ENCODE results near the gene PLB1.

The PLB1 gene

DNA sequence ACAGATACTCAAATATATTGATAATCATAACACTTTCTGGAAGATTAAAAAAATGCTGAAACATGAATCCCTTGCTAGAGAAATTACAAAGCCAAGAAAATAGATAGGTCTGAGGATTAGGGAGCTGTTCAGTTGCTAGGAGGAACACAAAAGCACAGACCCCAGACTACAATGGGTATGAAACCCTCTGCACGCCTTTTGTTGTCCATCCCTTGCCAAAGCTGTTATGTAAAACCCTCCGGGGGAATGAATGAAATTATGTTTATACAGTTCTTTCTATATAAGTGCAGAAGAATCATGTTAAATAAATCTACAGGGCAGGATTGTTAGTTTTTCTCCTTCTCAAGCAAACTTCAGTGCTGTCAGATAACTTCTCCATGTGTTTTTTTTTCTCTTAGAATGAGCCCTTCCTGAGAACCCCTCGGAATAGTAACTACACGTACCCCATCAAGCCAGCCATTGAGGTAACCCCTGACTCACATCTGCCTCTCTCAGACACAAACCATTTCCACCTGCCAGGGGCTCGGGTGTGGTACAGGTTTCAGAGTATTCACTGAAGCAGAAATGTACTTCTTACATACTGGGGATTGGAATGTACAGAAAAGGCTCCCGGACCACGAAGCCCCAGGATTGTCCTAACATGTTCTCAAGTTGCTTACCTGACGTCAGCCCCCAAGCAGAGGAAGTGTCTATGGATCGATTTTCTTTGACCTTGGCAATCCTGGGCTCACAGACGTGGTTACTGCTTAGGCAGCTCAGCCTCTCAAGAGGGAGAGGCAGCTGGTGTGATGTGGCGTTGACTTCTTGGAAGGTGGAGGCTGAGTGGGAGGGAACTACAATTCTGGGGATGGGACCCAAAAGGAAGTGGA lies 118.0 kb downstream of the PLB1 start:
- no peaks in the 10 kb centered on the region for H3K4me1 ChIP-seq (ENCODE audit: control insufficient read depth, low read depth, low read length)
- no peaks in the 10 kb centered on the region for H3K36me3 ChIP-seq (ENCODE audit: control insufficient read depth, low read depth, low read length)
- no peak overlapping the region for H3K27ac ChIP-seq (ENCODE audit: low read length)
- no peaks in the 10 kb centered on the region for H3K27me3 ChIP-seq (ENCODE audit: control insufficient read depth, insufficient read depth, low read length)
- H3K9ac ChIP-seq (ENCODE audit: low read length): no peak overlapping the region
- no peaks in the 10 kb centered on the region for H3K9me3 ChIP-seq (ENCODE audit: control insufficient read depth, low read depth, low read length)
- H3K4me3 ChIP-seq (ENCODE audit: low read length): no peak overlapping the region

DNA sequence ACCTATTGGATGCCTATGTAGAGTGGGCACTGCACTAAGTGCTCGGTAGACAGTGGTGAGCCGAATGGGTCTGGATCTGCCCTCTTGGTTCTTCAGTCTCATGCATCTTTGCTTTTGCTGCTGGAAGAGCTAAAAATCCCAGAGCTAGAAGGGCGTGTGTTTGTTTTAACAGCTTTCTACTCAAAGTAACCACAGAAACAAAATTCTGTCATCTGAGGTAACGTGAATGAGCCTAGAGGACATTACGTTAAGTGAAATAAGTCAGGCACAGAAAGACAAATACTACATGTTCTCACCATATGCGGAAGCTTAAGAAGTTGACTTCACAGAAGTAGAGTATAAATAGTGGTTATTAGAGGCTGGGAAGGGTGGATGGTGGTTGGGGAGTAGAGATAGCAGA lies 119.8 kb downstream of the PLB1 start:
- Histone ChIP-seq H3K27ac (ENCODE audit: low read length) (no peak overlapping the region), H3K9me3 (ENCODE audit: control insufficient read depth, low read depth, low read length) (no peaks in the 10 kb centered on the region), H3K4me3 (ENCODE audit: low read length) (no peak overlapping the region), H3K9ac (ENCODE audit: low read length) (no peak overlapping the region), H3K27me3 (ENCODE audit: control insufficient read depth, insufficient read depth, low read length) (no peaks in the 10 kb centered on the region), H3K4me1 (ENCODE audit: control insufficient read depth, low read depth, low read length) (no peaks in the 10 kb centered on the region), H3K36me3 (ENCODE audit: control insufficient read depth, low read depth, low read length) (no peaks in the 10 kb centered on the region)

DNA sequence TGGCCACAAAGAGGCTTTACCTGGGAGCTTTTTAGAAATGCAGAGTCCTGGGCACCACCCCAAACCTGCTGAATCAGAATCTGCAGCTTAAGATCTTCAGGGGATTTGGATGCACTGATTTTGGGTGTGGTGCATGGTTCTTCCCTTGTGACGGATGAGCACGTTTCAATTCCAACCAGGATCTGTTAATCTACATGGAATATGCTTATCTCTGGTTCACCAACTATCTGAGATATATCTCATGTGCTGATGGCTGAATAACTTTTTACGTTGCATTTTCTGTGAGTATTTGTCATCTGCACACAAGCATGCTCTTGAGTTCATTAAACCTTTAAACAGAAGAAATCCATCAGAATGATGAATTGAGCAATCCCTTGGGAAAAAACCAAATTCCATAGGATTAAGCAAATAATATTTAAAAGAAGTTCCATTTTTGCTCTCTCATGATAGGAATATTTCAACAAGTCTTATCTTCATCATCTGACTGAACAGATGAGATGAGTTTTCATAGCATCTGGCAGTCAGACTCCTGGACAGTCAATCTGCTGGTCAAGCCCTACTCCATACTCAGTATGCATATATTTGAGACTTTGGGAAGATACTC lies 120.6 kb downstream of the PLB1 start:
- H3K27ac ChIP-seq (ENCODE audit: low read length): no peak overlapping the region
- no peaks in the 10 kb centered on the region for H3K36me3 ChIP-seq (ENCODE audit: control insufficient read depth, low read depth, low read length)
- no peak overlapping the region for H3K9ac ChIP-seq (ENCODE audit: low read length)
- no peaks in the 10 kb centered on the region for H3K27me3 ChIP-seq (ENCODE audit: control insufficient read depth, insufficient read depth, low read length)
- no peaks in the 10 kb centered on the region for H3K9me3 ChIP-seq (ENCODE audit: control insufficient read depth, low read depth, low read length)
- no peak overlapping the region for H3K4me3 ChIP-seq (ENCODE audit: low read length)
- peaks cover 4% of the 10 kb centered on the region for H3K4me1 ChIP-seq (ENCODE audit: control insufficient read depth, low read depth, low read length)

DNA sequence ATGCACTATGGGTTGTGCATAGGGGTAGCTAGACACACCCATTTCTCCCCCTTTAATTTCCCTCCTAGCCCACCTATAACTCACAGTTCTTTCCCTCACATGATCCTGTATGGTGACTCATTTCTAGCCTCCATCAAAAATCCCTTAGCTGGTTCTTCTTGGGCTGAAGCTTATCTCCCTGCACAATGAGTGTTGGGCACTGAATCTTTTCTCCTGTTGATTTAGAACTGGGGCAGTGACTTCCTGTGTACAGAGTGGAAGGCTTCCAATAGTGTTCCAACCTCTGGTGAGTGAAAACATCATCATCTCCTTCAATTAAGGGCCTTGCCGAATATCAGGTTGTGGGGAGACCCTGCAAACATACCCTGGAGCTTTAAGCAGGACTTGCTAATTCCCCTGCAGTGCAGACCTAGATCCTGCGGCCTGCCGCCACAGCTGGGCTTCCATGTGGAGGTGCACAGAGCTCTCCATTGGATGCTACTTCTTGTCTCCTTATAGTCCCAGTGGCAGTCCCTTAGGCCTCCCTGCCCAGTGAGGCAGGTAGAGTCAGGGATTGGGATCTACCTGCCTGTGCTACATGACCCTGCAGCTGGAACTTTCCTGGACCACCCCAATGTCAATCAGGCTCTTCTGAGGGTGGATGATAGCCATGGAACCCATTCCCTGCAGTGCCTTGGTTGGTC lies 121.8 kb downstream of the PLB1 start:
- Histone ChIP-seq H3K9me3 (ENCODE audit: control insufficient read depth, low read depth, low read length) (no peaks in the 10 kb centered on the region), H3K27ac (ENCODE audit: low read length) (no peak overlapping the region), H3K9ac (ENCODE audit: low read length) (no peak overlapping the region), H3K36me3 (ENCODE audit: control insufficient read depth, low read depth, low read length) (no peaks in the 10 kb centered on the region), H3K4me3 (ENCODE audit: low read length) (no peak overlapping the region), H3K4me1 (ENCODE audit: control insufficient read depth, low read depth, low read length) (peaks cover 6% of the 10 kb centered on the region), H3K27me3 (ENCODE audit: control insufficient read depth, insufficient read depth, low read length) (no peaks in the 10 kb centered on the region)

DNA sequence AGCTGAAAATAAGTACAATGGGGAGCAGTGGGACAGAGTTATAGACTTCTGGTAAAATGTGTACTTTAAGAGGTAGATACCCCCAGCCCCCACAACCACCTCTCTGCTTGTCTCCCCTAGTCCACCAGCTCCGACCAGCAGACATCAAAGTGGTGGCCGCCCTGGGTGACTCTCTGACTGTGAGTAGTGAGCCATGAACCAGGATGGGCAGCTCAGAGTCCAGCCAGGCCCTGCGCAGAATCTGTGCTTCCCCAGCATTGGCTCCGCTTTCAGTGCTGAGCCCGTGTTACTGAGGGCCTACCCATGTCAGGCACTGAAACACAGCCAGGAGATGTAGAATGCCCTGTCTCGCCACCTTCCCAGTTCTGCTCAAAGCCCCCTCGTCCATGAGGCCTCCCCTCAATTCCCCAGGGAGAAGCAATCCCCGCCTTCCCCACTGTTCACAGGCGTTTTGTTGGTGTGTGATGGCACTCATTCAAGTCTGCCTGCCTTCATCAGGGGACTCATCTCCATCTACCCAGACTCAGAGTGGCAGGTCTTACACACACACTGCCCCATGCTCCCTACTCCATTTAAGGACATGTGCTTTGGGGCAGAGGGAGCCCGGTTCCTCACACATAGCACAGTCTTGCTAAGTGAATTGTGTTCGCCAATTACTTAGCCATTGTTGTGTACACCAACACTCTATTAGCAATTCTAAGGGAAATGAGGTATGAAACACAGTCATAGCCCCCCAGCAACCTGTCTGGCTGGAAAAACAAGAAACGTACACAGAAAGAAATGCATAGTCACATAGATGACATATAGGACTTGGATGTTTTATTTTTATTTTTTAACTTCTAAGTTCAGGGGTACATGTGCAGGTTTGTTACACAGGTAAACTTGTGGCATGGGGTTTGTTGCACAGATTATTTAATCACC lies 122.6 kb downstream of the PLB1 start:
- peaks cover 6% of the 10 kb centered on the region for H3K4me1 ChIP-seq (ENCODE audit: control insufficient read depth, low read depth, low read length)
- no peak overlapping the region for H3K4me3 ChIP-seq (ENCODE audit: low read length)
- no peak overlapping the region for H3K27ac ChIP-seq (ENCODE audit: low read length)
- H3K9ac ChIP-seq (ENCODE audit: low read length): no peak overlapping the region
- H3K36me3 ChIP-seq (ENCODE audit: control insufficient read depth, low read depth, low read length): no peaks in the 10 kb centered on the region
- H3K9me3 ChIP-seq (ENCODE audit: control insufficient read depth, low read depth, low read length): no peaks in the 10 kb centered on the region
- no peaks in the 10 kb centered on the region for H3K27me3 ChIP-seq (ENCODE audit: control insufficient read depth, insufficient read depth, low read length)

DNA sequence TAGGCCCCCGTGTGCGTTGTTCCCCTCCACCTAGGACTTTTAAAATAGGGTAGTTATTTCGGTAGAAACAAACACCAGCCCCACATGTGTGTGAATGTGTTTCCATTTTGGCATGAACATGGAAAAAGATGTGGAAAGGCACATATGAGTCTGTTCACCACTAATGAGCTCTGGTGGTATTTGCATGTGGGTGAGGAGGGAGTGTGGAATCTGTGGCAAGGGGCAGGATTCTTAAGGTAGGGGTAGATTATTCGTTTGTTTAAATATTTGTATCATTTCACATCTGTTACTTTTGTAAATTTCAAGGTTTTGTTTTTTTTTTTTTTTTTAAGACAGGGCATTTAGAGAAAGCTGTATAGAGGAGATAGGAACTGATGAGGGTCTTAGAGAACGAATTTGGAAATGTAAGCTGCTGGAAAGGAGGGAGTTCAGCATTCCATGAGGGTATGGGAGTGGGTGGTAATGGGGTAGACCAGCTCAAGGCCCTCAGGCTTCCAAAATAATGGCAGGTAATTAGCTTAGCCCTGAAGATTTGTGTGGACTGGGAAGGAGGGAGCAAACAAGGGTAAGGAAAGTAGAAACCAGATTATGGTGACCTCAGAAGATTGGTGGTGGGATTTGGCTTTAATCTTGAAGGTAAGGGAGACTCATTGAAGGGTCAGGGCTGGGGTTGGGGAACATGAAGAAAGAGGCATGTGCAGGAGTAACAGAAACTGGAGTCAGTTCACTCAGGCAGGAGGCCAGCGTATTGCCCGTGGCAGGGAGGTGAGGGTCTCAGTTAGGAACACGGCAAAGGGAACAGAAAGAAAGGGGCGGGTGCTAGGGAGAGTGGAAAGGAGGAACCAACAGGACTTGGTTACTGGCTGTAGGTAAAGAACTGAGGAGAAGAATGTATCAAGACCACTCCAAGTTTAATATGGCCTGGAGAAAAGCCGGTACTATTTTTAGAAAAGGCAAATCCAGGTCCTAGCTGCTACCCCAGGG lies 123.6 kb downstream of the PLB1 start:
- H3K9me3 ChIP-seq (ENCODE audit: control insufficient read depth, low read depth, low read length): no peaks in the 10 kb centered on the region
- H3K4me1 ChIP-seq (ENCODE audit: control insufficient read depth, low read depth, low read length): peaks cover 10% of the 10 kb centered on the region
- H3K9ac ChIP-seq (ENCODE audit: low read length): no peak overlapping the region
- H3K36me3 ChIP-seq (ENCODE audit: control insufficient read depth, low read depth, low read length): no peaks in the 10 kb centered on the region
- H3K4me3 ChIP-seq (ENCODE audit: low read length): no peak overlapping the region
- H3K27ac ChIP-seq (ENCODE audit: low read length): no peak overlapping the region
- no peaks in the 10 kb centered on the region for H3K27me3 ChIP-seq (ENCODE audit: control insufficient read depth, insufficient read depth, low read length)

DNA sequence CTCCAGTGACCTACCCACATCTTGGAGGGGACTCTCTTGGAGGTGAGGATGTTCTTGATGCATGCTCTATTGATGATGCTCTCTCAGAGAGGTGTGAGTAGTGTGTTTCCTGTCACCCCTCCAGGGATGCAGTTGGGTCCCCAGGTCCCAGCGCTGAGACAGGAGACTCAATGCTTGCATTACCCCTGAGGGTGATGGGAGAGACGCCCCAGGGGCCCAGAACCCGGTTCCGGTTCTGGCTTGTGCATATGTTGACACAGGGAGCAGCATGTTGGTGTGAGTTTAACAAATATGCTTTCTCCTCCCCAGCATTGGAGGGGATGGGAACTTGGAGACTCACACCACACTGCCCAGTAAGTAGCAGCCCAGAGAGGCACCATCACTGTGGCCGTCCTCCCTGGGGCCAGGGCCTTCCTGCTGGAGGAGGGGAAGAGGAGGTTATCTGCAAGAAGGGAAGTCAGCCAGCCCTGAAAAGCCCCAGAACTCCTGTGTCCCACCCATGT lies 124.5 kb downstream of the PLB1 start:
- Histone ChIP-seq H3K4me3 (ENCODE audit: low read length) (no peak overlapping the region), H3K27ac (ENCODE audit: low read length) (no peak overlapping the region), H3K9me3 (ENCODE audit: control insufficient read depth, low read depth, low read length) (no peaks in the 10 kb centered on the region), H3K36me3 (ENCODE audit: control insufficient read depth, low read depth, low read length) (no peaks in the 10 kb centered on the region), H3K4me1 (ENCODE audit: control insufficient read depth, low read depth, low read length) (peaks cover 18% of the 10 kb centered on the region), H3K9ac (ENCODE audit: low read length) (no peak overlapping the region), H3K27me3 (ENCODE audit: control insufficient read depth, insufficient read depth, low read length) (no peaks in the 10 kb centered on the region)

DNA sequence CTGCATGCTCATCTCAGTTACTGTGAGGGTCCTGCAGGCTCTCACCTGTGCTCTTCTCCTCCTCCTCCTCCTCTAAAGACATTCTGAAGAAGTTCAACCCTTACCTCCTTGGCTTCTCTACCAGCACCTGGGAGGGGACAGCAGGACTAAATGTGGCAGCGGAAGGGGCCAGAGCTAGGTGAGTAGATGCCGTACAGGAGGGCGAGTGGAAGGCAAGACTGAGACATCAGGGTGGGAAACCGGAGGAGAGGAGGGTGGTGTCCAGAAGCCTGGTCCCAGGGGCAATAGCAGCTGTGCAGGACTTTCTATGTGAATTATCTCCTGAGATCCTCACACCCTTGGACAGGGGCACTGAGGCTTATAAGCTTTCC lies 124.9 kb downstream of the PLB1 start:
- H3K27me3 ChIP-seq (ENCODE audit: control insufficient read depth, insufficient read depth, low read length): no peaks in the 10 kb centered on the region
- peaks cover 22% of the 10 kb centered on the region for H3K4me1 ChIP-seq (ENCODE audit: control insufficient read depth, low read depth, low read length)
- no peak overlapping the region for H3K4me3 ChIP-seq (ENCODE audit: low read length)
- no peak overlapping the region for H3K27ac ChIP-seq (ENCODE audit: low read length)
- H3K9ac ChIP-seq (ENCODE audit: low read length): no peak overlapping the region
- no peaks in the 10 kb centered on the region for H3K36me3 ChIP-seq (ENCODE audit: control insufficient read depth, low read depth, low read length)
- no peaks in the 10 kb centered on the region for H3K9me3 ChIP-seq (ENCODE audit: control insufficient read depth, low read depth, low read length)

DNA sequence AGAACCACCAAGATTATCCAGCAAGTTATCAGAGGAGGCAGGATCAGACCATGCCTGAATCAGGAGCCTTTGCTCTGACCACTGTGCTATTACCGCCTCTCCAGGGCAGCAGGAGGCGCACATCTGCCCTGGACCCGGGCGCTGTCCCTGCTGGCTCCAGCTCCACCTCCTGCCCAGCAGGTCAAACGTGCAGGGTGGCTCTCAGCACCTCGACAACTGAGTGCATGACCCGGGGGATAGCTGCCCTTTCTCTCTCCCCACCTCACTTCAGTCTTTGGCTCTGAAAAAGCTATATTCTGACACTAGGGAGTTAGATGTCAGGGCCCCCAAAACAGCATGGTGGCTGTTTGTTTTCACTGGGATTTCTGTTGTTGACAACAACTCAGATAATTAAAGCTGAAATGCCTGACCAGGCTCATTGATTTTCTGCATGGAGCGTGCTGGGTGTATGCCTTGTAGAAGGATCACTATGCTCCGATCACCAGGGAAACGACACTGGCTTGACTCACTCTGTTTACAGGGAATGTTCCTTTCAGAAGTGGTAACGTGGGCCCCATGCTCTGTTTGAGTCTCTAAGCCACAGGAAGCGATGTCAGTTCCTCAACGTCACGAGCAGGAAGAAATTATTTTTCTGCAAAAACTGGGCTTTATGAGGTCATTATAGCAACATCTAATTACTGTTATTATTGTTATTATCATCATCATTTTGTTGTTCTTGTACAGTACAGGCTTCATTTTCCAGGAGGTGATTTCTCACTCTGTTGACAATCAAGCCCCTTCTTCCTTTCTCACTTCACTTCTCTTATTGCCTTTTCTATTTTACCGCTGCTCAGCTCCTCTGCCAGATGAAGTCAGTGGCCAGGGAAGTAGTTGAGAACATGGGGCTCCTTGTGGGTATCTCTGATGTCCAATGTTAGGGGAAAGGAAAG lies 125.6 kb downstream of the PLB1 start:
- H3K9me3 ChIP-seq (ENCODE audit: control insufficient read depth, low read depth, low read length): no peaks in the 10 kb centered on the region
- H3K9ac ChIP-seq (ENCODE audit: low read length): no peak overlapping the region
- H3K27me3 ChIP-seq (ENCODE audit: control insufficient read depth, insufficient read depth, low read length): no peaks in the 10 kb centered on the region
- H3K4me3 ChIP-seq (ENCODE audit: low read length): no peak overlapping the region
- H3K4me1 ChIP-seq (ENCODE audit: control insufficient read depth, low read depth, low read length): peaks cover 22% of the 10 kb centered on the region
- no peak overlapping the region for H3K27ac ChIP-seq (ENCODE audit: low read length)
- H3K36me3 ChIP-seq (ENCODE audit: control insufficient read depth, low read depth, low read length): no peaks in the 10 kb centered on the region

All from iPS-18a (cell line).